ENCODE results near the gene CASP5.

CASP5 gene

GRCh38 chr11:104967534-104968354 lies 55.2 kb downstream of the CASP5 start:
- DNase-seq (ENCODE audit: low spot score), result no peak

- DNase-seq (ENCODE audit: low spot score), result no peak
These were observed 57.2 kb downstream of the CASP5 start for GRCh38 chr11:104965735-104966134.

- DNase-seq (ENCODE audit: low spot score), result no peak
These were observed 58.7 kb downstream of the CASP5 start for GRCh38 chr11:104964247-104964646.

- DNase-seq (ENCODE audit: low spot score), result no peak
These were observed 60.1 kb downstream of the CASP5 start for GRCh38 chr11:104962852-104963251.

GRCh38 chr11:104957280-104957679 lies 65.7 kb downstream of the CASP5 start:
- DNase-seq (ENCODE audit: low spot score), result no peak

- no peak for DNase-seq (ENCODE audit: low spot score)
These were observed 66.4 kb downstream of the CASP5 start for GRCh38 chr11:104956528-104956927.

- DNase-seq (ENCODE audit: low spot score), result no peak
These were observed 76.1 kb downstream of the CASP5 start for GRCh38 chr11:104946907-104947306.

Data from left forelimb (tissue), 1 donor.